BJ (cell line): ENCODE data around the gene S100B. TPM values are rescaled to one million over a fixed set of nuclear protein-coding genes. Genes with fewer than 3 reads are reported as not detected.

ENCODE experiments used
- CTCF ChIA-PET: fragments of 350-600 bp; formaldehyde crosslinking; extraction: SDS; loops from one replicate; lab custom pipeline; 2021; ENCODE audit warnings: antibody characterized with exemption, inconsistent platforms; lab: Yijun Ruan, JAX
- POLR2A ChIA-PET: fragments of 300-600 bp; sonication (Branson Sonifier 250); formaldehyde crosslinking; extraction: SDS; loops from one replicate; lab custom pipeline; 2021; ENCODE audit warnings: antibody characterized with exemption; lab: Charles Lee
- DNase-seq: peaks from one replicate; pipeline ENCODE4 v3.0.0-alpha.2; 2011; ENCODE audit warnings: low read depth
- H3K27me3 ChIP-seq: 2 replicates; pipeline ENCODE4 v1.6.0; 2011; ENCODE audit warnings: low read length; ENCODE audit not compliant: control insufficient read depth, insufficient read depth
- H3K36me3 ChIP-seq: 2 replicates; pipeline ENCODE4 v1.5.1; 2011; ENCODE audit warnings: low read length; ENCODE audit not compliant: control insufficient read depth, insufficient read depth
- H3K4me3 ChIP-seq: 2 replicates; pipeline ENCODE4 v1.5.1; 2011; ENCODE audit warnings: low read depth, mild to moderate bottlenecking, control low read depth, low read length
- polyA plus RNA-seq: library from polyadenylated mRNA; depleted of rRNA; stranded (reverse); fragments of >200 nt; gene quantifications from 2 replicates; pipeline ENCODE4 v1.2.3, GENCODE V29; 2011
- TF ChIP-seq, protein P1 (sequence below): IDR thresholded peaks from 2 replicates; pipeline ENCODE4 v1.5.1; 2011; ENCODE audit warnings: low read depth, mild to moderate bottlenecking, control low read depth, inconsistent platforms, low read length, moderate library complexity; ENCODE audit not compliant: insufficient read depth

Gene S100B
- polyA plus RNA-seq, 1 experiment = not detected

DNA sequence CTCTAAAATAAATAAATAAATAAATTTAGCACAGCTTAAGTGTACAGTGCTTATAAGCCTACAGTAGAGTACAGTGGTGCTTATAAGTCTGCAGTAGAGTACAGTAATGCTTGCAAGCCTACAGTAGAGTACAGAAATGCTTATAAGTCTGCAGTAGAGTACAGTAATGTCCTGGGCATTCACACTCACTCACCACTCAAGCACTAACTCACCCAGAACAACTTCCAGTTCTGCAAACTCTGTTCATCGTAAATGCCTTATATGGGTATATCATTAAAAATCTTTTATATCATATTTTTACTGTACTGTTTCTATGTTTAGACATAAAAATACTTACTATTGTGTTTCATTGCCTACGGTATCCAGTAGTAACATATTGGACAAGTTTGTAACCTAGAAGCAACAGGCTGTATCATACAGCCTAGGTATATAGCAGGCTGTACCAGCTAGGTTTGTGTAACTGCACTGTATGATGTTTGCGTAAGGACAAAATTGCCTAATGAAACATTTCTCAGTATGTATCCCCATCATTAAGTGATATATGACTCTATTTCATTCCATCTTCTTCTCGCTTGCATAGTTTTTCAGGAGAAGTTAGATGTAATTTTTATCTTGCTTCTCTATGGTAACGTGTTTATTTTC, 14.0 kb upstream of the S100B start:
- POLR2A ChIA-PET = interaction anchor here (0.6 kb wide), 1 partner anchor 68 kb away, joined by 3 read pairs; no protein-coding TSS in a partner anchor
- Histone ChIP-seq H3K4me3 (no peak overlapping the region), H3K27me3 (no peaks in the 10 kb centered on the region), H3K36me3 (no peaks in the 10 kb centered on the region)
- no peak for DNase-seq
- TF ChIP-seq, protein P1, sequence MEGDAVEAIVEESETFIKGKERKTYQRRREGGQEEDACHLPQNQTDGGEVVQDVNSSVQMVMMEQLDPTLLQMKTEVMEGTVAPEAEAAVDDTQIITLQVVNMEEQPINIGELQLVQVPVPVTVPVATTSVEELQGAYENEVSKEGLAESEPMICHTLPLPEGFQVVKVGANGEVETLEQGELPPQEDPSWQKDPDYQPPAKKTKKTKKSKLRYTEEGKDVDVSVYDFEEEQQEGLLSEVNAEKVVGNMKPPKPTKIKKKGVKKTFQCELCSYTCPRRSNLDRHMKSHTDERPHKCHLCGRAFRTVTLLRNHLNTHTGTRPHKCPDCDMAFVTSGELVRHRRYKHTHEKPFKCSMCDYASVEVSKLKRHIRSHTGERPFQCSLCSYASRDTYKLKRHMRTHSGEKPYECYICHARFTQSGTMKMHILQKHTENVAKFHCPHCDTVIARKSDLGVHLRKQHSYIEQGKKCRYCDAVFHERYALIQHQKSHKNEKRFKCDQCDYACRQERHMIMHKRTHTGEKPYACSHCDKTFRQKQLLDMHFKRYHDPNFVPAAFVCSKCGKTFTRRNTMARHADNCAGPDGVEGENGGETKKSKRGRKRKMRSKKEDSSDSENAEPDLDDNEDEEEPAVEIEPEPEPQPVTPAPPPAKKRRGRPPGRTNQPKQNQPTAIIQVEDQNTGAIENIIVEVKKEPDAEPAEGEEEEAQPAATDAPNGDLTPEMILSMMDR = no peak
- CTCF ChIA-PET = interaction anchor here (1.8 kb wide), 1 partner anchor 8 kb away, joined by 4 read pairs; no protein-coding TSS in a partner anchor

DNA sequence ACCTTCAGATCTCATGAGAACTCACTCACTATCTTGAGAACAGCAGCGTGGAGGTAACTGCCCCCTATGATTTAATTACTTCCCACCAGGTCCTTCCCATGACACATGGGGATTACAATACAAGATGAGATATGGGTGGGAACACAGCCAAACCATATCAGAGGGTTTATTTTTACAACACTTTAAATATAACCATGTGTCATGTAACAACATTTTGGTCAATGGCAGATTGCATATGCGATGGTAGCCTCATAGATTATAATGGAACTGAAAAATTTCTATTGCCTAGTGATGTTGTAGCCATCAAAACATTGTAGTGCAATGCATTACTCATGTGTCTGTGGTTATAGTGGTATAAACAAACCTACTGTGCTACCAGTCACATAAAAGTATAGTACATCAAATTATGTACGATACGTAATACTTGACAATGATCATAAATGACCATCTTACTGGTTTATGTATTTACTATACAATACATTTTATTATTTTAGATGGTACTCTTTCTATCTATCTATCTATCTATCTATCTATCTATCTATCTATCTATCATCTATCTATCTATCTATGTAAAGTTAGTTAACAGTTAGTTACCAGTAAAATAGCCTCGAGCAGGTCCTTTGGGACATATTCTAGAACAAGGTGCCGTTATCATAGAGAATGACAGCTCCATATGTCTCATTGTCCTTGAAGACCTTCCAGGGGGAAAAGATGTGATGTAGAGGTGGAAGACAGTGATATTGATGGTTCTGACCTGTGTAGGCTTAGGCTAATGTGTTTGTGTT, 12.6 kb upstream of the S100B start:
- TF ChIP-seq, protein P1 = no peak
- ChIA-PET CTCF (interaction anchor here (1.8 kb wide), 1 partner anchor 9 kb away, joined by 4 read pairs; no protein-coding TSS in a partner anchor), POLR2A (no interaction called here)
- H3K4me3 ChIP-seq = no peak overlapping the region
- no peak for DNase-seq
- H3K27me3 ChIP-seq = no peaks in the 10 kb centered on the region
- no peaks in the 10 kb centered on the region for H3K36me3 ChIP-seq

DNA sequence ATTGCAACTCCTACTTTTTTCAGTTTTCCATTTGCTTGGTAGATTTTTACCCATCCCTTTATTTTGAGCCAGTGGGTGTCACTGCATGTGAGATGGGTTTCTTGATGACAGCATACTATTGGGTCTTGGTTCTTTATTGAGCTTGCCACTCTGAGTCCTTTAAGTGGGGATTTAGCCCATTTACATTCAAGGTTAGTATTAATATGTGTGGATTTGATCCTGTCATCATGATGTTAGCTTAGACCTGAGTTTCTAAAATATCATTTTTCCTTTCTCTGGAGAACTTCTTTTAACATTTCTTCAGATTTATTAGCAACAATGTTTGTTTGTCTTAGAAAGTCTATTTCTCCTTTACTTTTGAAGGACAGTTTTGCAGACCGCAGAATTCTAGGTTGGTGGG, 11.8 kb upstream of the S100B start:
- ChIA-PET CTCF (no interaction called here), POLR2A (no interaction called here)
- TF ChIP-seq, protein P1 = no peak
- Histone ChIP-seq H3K4me3 (no peak overlapping the region), H3K36me3 (no peaks in the 10 kb centered on the region), H3K27me3 (no peaks in the 10 kb centered on the region)
- DNase-seq = no peak

DNA sequence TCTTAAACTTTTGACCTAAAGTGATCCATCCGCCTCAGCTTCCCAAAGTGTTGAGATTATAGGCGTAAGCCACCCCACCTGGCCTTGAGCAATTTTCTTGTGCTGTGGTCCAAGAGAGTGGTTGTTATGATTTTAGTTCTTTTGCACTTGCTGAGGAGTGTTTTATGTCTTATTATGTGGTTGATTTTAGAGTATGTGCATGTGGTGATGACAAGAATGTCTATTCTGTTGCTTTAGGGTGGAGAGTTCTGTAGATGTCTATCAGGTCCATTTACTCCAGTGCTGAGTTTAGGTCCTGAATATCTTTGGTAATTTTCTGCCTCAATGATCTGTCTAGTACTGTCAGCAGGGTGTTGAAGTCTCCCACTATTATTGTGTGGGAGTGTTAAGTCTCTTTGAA, 11.2 kb upstream of the S100B start:
- Histone ChIP-seq H3K36me3 (no peaks in the 10 kb centered on the region), H3K27me3 (no peaks in the 10 kb centered on the region), H3K4me3 (no peak overlapping the region)
- TF ChIP-seq, protein P1 = no peak
- DNase-seq = no peak
- ChIA-PET POLR2A (no interaction called here), CTCF (no interaction called here)

DNA sequence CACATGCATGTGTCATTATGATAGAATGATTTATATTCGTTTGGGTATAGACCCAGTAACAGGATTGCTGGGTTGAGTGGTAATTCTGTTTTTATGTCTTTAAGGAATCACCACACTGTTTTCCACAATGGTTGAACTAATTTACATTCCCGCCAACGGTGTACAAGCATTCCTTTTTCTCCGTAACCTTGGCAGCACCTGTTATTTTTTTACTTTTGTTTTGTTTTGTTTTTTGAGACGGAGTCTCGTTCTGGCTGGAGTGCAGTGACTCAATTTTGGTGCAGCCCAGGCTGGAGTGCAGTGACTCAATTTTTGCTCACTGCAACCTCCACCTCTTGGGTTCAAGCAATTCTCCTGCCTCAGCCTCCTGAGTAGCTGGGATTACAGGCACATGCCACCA, 8.5 kb upstream of the S100B start:
- POLR2A ChIA-PET = no interaction called here
- CTCF ChIA-PET = no interaction called here
- peaks cover 4% of the 10 kb centered on the region for H3K27me3 ChIP-seq
- TF ChIP-seq, protein P1 = no peak
- no peak for DNase-seq
- H3K4me3 ChIP-seq = no peak overlapping the region
- H3K36me3 ChIP-seq = no peaks in the 10 kb centered on the region
